Activated CD8-positive, alpha-beta T cell treated with anti-CD3 and anti-CD28 coated beads for 36 hours (primary cell): ENCODE data around the gene RAPGEF3. TPM values are rescaled to one million over a fixed set of nuclear protein-coding genes. Genes with fewer than 3 reads are reported as not detected.

ENCODE experiments used
- ATAC-seq: fragments of 200-7000 bp; cut with Tn5 transposase; one replicate; pipeline ENCODE4 v1.10.0; 2021; ENCODE audit warnings: mild to moderate bottlenecking, moderate library complexity
- CTCF ChIA-PET: fragments of 350-600 bp; sonication (Branson Sonifier 250); formaldehyde crosslinking; loops from one replicate; lab custom pipeline; 2021; ENCODE audit warnings: antibody characterized with exemption; lab: Charles Lee
- POLR2A ChIA-PET: fragments of 350-600 bp; sonication (Branson Sonifier 250); formaldehyde crosslinking; loops from one replicate; lab custom pipeline; 2021; ENCODE audit warnings: antibody characterized with exemption; lab: Charles Lee
- DNase-seq: peaks from one replicate; pipeline ENCODE4 v3.0.0-alpha.2; 2020
- H3K27ac Mint-ChIP-seq: one replicate; pipeline ENCODE4 v1.8.0; 2021; ENCODE audit warnings: mild to moderate bottlenecking, mixed read lengths
- H3K27me3 Mint-ChIP-seq: one replicate; pipeline ENCODE4 v1.8.0; 2021; ENCODE audit warnings: mixed read lengths
- H3K36me3 Mint-ChIP-seq: one replicate; pipeline ENCODE4 v1.8.0; 2021; ENCODE audit warnings: low read depth, mixed read lengths
- H3K4me1 Mint-ChIP-seq: one replicate; pipeline ENCODE4 v1.8.0; 2021; ENCODE audit warnings: low read depth, mixed read lengths
- H3K4me3 Mint-ChIP-seq: one replicate; pipeline ENCODE4 v1.8.0; 2021; ENCODE audit warnings: mild to moderate bottlenecking, moderate library complexity, mixed read lengths
- H3K9me3 Mint-ChIP-seq: one replicate; pipeline ENCODE4 v1.8.0; 2021; ENCODE audit warnings: mixed read lengths
- CTCF ChIP-seq: fragments of 200-600 bp; IDR thresholded peaks from one replicate; pipeline ENCODE4 v1.8.0; 2022; ENCODE audit warnings: antibody characterized with exemption, mild to moderate bottlenecking
- intact Hi-C: fragments of 100-400 bp; cut with micrococcal nuclease; formaldehyde crosslinking; loops from one replicate; pipeline ENCODE4 v1.10.0; 2022
- total RNA-seq, 2 experiments: library from RNA; stranded (reverse); gene quantifications; one replicate each; pipeline ENCODE4 v1.2.3, GENCODE V29; 2021

Gene RAPGEF3
- total RNA-seq, 2 experiments from 2014 or later, result 0.56 to 0.58 TPM

GRCh38 chr12:47747596-47748506, 10.8 kb downstream of the RAPGEF3 start:
- ChIA-PET CTCF (interaction anchor here (0.7 to 12.5 kb wide), 5 partner anchors 11 to 90 kb away, joined by 3 to 685 read pairs (median 3); partner anchors contain the start of genes RAPGEF3 and SLC48A1), POLR2A (interaction anchor here (1.3 kb wide), 1 partner anchor 9 kb away, joined by 4 read pairs; no protein-coding TSS in a partner anchor)
- H3K4me3 Mint-ChIP-seq, result no peak overlapping the region
- DNase-seq (no peak), ATAC-seq (no peak)
- no peaks in the 10 kb centered on the region for H3K9me3 Mint-ChIP-seq
- TF ChIP-seq CTCF, result no peak
- no peaks in the 10 kb centered on the region for H3K4me1 Mint-ChIP-seq
- H3K27ac Mint-ChIP-seq, result no peak overlapping the region
- H3K36me3 Mint-ChIP-seq, result no peaks in the 10 kb centered on the region
- no peaks in the 10 kb centered on the region for H3K27me3 Mint-ChIP-seq
- intact Hi-C loops, result no loop called here

GRCh38 chr12:47747126-47747525, 11.6 kb downstream of the RAPGEF3 start:
- TF ChIP-seq CTCF, result no peak
- ATAC-seq (no peak), DNase-seq (no peak)
- ChIA-PET POLR2A (interaction anchor here (1.3 kb wide), 1 partner anchor 10 kb away, joined by 4 read pairs; no protein-coding TSS in a partner anchor), CTCF (interaction anchor here (0.7 to 12.5 kb wide), 4 partner anchors 13 to 91 kb away, joined by 3 to 685 read pairs (median 6); partner anchors contain the start of gene SLC48A1)
- H3K36me3 Mint-ChIP-seq, result no peaks in the 10 kb centered on the region
- H3K27ac Mint-ChIP-seq, result no peak overlapping the region
- H3K27me3 Mint-ChIP-seq, result no peaks in the 10 kb centered on the region
- no peaks in the 10 kb centered on the region for H3K9me3 Mint-ChIP-seq
- intact Hi-C loops, result no loop called here
- H3K4me1 Mint-ChIP-seq, result peaks cover 3% of the 10 kb centered on the region
- H3K4me3 Mint-ChIP-seq, result no peak overlapping the region

- no peak for TF ChIP-seq CTCF
- H3K4me1 Mint-ChIP-seq, result peaks cover 7% of the 10 kb centered on the region
- H3K4me3 Mint-ChIP-seq, result no peak overlapping the region
- intact Hi-C loops, result no loop called here
- no peaks in the 10 kb centered on the region for H3K9me3 Mint-ChIP-seq
- CTCF ChIA-PET, result interaction anchor here (1.0 to 12.5 kb wide), 3 partner anchors 27 to 92 kb away, joined by 3 to 685 read pairs (median 10); partner anchors contain the start of gene SLC48A1
- no peak for ATAC-seq
- DNase-seq, result no peak
- H3K36me3 Mint-ChIP-seq, result no peaks in the 10 kb centered on the region
- H3K27ac Mint-ChIP-seq, result no peak overlapping the region
- POLR2A ChIA-PET, result interaction anchor here (1.3 kb wide), 1 partner anchor 11 kb away, joined by 4 read pairs; no protein-coding TSS in a partner anchor
- no peaks in the 10 kb centered on the region for H3K27me3 Mint-ChIP-seq
These were observed 12.2 kb downstream of the RAPGEF3 start for GRCh38 chr12:47746523-47746922.

GRCh38 chr12:47746073-47746472, 12.6 kb downstream of the RAPGEF3 start:
- ChIA-PET CTCF (interaction anchor here (2.5 to 12.5 kb wide), 2 partner anchors 28 to 92 kb away, joined by 10 to 685 read pairs; partner anchors contain the start of gene SLC48A1), POLR2A (interaction anchor here (1.3 kb wide), 1 partner anchor 11 kb away, joined by 4 read pairs; no protein-coding TSS in a partner anchor)
- no peak overlapping the region for H3K27ac Mint-ChIP-seq
- DNase-seq (no peak), ATAC-seq (no peak)
- no peaks in the 10 kb centered on the region for H3K27me3 Mint-ChIP-seq
- H3K4me1 Mint-ChIP-seq, result peaks cover 12% of the 10 kb centered on the region
- H3K4me3 Mint-ChIP-seq, result no peak overlapping the region
- no peaks in the 10 kb centered on the region for H3K36me3 Mint-ChIP-seq
- TF ChIP-seq CTCF, result no peak
- intact Hi-C loops, result no loop called here
- H3K9me3 Mint-ChIP-seq, result no peaks in the 10 kb centered on the region
